Measurements from ENCODE around the gene ADAMTS10. TPM values are rescaled to one million over a fixed set of nuclear protein-coding genes. Genes with fewer than 3 reads are reported as not detected.

ADAMTS10 gene
- total and polyA plus RNA-seq, 4 donors = 18.8 to 264 (median 123) TPM

GRCh38 chr19:8609279-8610040 is 1.1 kb downstream of the ADAMTS10 start:
- Histone ChIP-seq H3K9me3 (ENCODE audit: control insufficient read depth, low read length) (no peaks in the 10 kb centered on the region), H3K4me1 (ENCODE audit: control insufficient read depth in 1 of 2, insufficient read depth in 2 of 2, low read length in 2 of 2) (no peaks in the 10 kb centered on the region), H3K36me3 (ENCODE audit: control insufficient read depth in 1 of 2, insufficient read depth in 2 of 2, low read length in 1 of 2) (peaks cover 0 to 3% of the 10 kb centered on the region in 2 donors), H3K27me3 (ENCODE audit: control insufficient read depth in 1 of 2, insufficient read depth in 2 of 2, low read length in 1 of 2) (no peaks in the 10 kb centered on the region), H3K27ac (ENCODE audit: low read depth in 1 of 2, low read length in 2 of 2) (peak overlapping the region in 1 of 2 donors; percentile 82), H3K4me3 (ENCODE audit: low read length in 2 of 2) (peak overlapping the region; percentile 67 to 81)
- DNase-seq = peak; percentile 89 to 90
- intact Hi-C loops (cut with DNase I) = no loop called here
- 0 to 3% methylated on average over 40 to 47 of the region's 47 CpGs for WGBS, 2 donors
- peak; percentile 71 for ATAC-seq (ENCODE audit: low FRiP score)

GRCh38 chr19:8608941-8609278 is 1.6 kb downstream of the ADAMTS10 start:
- Histone ChIP-seq H3K27ac (ENCODE audit: low read depth in 1 of 2, low read length in 2 of 2) (peak overlapping the region in 1 of 2 donors; percentile 82), H3K4me3 (ENCODE audit: low read length in 2 of 2) (peak overlapping the region; percentile 67 to 81), H3K36me3 (ENCODE audit: control insufficient read depth in 1 of 2, insufficient read depth in 2 of 2, low read length in 1 of 2) (peaks cover 0 to 3% of the 10 kb centered on the region in 2 donors), H3K27me3 (ENCODE audit: control insufficient read depth in 1 of 2, insufficient read depth in 2 of 2, low read length in 1 of 2) (no peaks in the 10 kb centered on the region), H3K9me3 (ENCODE audit: control insufficient read depth, low read length) (no peaks in the 10 kb centered on the region), H3K4me1 (ENCODE audit: control insufficient read depth in 1 of 2, insufficient read depth in 2 of 2, low read length in 2 of 2) (no peaks in the 10 kb centered on the region)
- 10 to 14% methylated on average over 5 of the region's 5 CpGs for WGBS, 2 donors
- ATAC-seq (ENCODE audit: low FRiP score) (no peak), DNase-seq (no peak)
- intact Hi-C loops (cut with DNase I) = no loop called here

GRCh38 chr19:8607386-8607785 is 3.1 kb downstream of the ADAMTS10 start:
- Histone ChIP-seq H3K36me3 (ENCODE audit: control insufficient read depth in 1 of 2, insufficient read depth in 2 of 2, low read length in 1 of 2) (peaks cover 3 to 5% of the 10 kb centered on the region in 2 donors), H3K27ac (ENCODE audit: low read depth in 1 of 2, low read length in 2 of 2) (no peak overlapping the region), H3K9me3 (ENCODE audit: control insufficient read depth, low read length) (no peaks in the 10 kb centered on the region), H3K27me3 (ENCODE audit: control insufficient read depth in 1 of 2, insufficient read depth in 2 of 2, low read length in 1 of 2) (no peaks in the 10 kb centered on the region), H3K4me1 (ENCODE audit: control insufficient read depth in 1 of 2, insufficient read depth in 2 of 2, low read length in 2 of 2) (no peaks in the 10 kb centered on the region), H3K4me3 (ENCODE audit: low read length in 2 of 2) (no peak overlapping the region)
- 0 to 3% methylated on average over 4 of the region's 4 CpGs for WGBS, 2 donors
- ATAC-seq (ENCODE audit: low FRiP score) = peak; percentile 62
- intact Hi-C loops (cut with DNase I) = no loop called here
- DNase-seq = peak; percentile 89 to 90

DNA sequence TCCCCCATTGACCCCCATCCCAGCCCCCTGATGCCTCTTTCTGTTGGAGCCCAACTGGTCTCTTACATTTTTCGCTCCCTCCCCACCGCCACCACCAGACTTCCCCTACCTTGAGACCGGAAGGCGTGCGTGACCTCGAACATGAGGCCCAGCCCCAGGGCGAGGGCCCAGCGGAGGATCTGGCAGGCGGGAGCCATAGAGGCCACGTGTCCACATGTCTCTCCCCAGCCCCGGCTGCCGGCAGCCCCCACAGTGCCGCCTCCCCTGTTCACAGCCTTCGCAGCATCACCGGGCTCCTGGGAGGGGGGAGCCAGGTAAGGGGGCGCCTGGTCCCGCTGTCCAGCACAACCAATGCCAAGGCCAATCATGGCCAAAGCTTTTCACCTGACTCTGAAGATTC is 5.0 kb downstream of the ADAMTS10 start:
- Histone ChIP-seq H3K4me3 (ENCODE audit: low read length in 2 of 2) (no peak overlapping the region), H3K9me3 (ENCODE audit: control insufficient read depth, low read length) (no peaks in the 10 kb centered on the region), H3K27ac (ENCODE audit: low read depth in 1 of 2, low read length in 2 of 2) (no peak overlapping the region), H3K27me3 (ENCODE audit: control insufficient read depth in 1 of 2, insufficient read depth in 2 of 2, low read length in 1 of 2) (no peaks in the 10 kb centered on the region), H3K36me3 (ENCODE audit: control insufficient read depth in 1 of 2, insufficient read depth in 2 of 2, low read length in 1 of 2) (peaks cover 5 to 9% of the 10 kb centered on the region in 2 donors), H3K4me1 (ENCODE audit: control insufficient read depth in 1 of 2, insufficient read depth in 2 of 2, low read length in 2 of 2) (no peaks in the 10 kb centered on the region)
- intact Hi-C loops (cut with DNase I) = no loop called here
- ATAC-seq (ENCODE audit: low FRiP score) = no peak
- WGBS, 2 donors = 96% methylated on average over 17 of the region's 17 CpGs
- DNase-seq = no peak

DNA sequence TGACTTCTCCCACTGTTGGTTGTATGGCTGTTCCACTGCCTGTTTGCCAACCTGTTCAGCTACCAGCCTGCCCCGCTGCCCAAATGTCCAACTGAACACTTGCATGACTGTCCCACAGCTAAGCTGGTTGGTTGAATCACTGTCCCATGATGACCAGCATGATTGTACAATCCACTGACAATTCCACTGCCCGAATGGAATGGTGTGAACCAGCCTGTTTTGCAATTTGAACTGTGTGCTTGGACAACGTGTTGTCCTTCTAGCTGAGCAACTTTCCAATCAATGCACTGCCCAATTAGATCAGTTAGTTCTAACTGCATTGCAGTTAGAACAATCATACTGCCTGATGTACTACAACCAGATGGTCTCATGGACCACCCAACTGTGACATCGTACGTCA is 8.7 kb downstream of the ADAMTS10 start:
- H3K4me3 ChIP-seq (ENCODE audit: low read length in 2 of 2) = no peak overlapping the region
- intact Hi-C loops (cut with DNase I) = no loop called here
- no peaks in the 10 kb centered on the region for H3K4me1 ChIP-seq (ENCODE audit: control insufficient read depth in 1 of 2, insufficient read depth in 2 of 2, low read length in 2 of 2)
- H3K27ac ChIP-seq (ENCODE audit: low read depth in 1 of 2, low read length in 2 of 2) = no peak overlapping the region
- no peaks in the 10 kb centered on the region for H3K9me3 ChIP-seq (ENCODE audit: control insufficient read depth, low read length)
- no peak for DNase-seq
- WGBS, 2 donors = 93 to 96% methylated on average over 5 of the region's 5 CpGs
- no peak for ATAC-seq (ENCODE audit: low FRiP score)
- H3K27me3 ChIP-seq (ENCODE audit: control insufficient read depth in 1 of 2, insufficient read depth in 2 of 2, low read length in 1 of 2) = no peaks in the 10 kb centered on the region
- H3K36me3 ChIP-seq (ENCODE audit: control insufficient read depth in 1 of 2, insufficient read depth in 2 of 2, low read length in 1 of 2) = peaks cover 5 to 9% of the 10 kb centered on the region in 2 donors

DNA sequence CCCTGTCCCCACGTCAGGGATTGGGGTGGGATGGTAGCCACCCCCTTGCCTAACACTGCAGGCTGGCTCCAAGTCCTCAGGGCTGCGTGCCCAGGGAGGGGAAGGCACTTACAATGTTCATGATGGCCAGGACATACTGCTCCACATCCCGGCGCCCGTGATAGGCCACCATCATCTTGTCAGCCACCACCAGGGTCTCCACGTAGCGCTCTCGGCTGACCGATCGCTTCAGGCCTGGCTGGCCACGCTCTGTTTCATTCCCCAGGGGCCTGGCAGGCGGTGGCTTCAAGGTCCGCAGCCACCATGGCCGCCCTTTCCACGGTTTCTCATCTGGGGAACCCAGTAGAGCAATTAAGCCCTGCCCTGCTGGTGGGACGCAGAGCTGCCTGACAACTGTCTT is 9.7 kb downstream of the ADAMTS10 start:
- ATAC-seq (ENCODE audit: low FRiP score) (no peak), DNase-seq (no peak)
- WGBS, 2 donors = 94 to 95% methylated on average over 16 of the region's 16 CpGs
- H3K27ac ChIP-seq (ENCODE audit: low read depth in 1 of 2, low read length in 2 of 2) = no peak overlapping the region
- H3K36me3 ChIP-seq (ENCODE audit: control insufficient read depth in 1 of 2, insufficient read depth in 2 of 2, low read length in 1 of 2) = peaks cover 5 to 9% of the 10 kb centered on the region in 2 donors
- H3K4me3 ChIP-seq (ENCODE audit: low read length in 2 of 2) = no peak overlapping the region
- no peaks in the 10 kb centered on the region for H3K4me1 ChIP-seq (ENCODE audit: control insufficient read depth in 1 of 2, insufficient read depth in 2 of 2, low read length in 2 of 2)
- no peaks in the 10 kb centered on the region for H3K9me3 ChIP-seq (ENCODE audit: control insufficient read depth, low read length)
- intact Hi-C loops (cut with DNase I) = no loop called here
- no peaks in the 10 kb centered on the region for H3K27me3 ChIP-seq (ENCODE audit: control insufficient read depth in 1 of 2, insufficient read depth in 2 of 2, low read length in 1 of 2)

DNA sequence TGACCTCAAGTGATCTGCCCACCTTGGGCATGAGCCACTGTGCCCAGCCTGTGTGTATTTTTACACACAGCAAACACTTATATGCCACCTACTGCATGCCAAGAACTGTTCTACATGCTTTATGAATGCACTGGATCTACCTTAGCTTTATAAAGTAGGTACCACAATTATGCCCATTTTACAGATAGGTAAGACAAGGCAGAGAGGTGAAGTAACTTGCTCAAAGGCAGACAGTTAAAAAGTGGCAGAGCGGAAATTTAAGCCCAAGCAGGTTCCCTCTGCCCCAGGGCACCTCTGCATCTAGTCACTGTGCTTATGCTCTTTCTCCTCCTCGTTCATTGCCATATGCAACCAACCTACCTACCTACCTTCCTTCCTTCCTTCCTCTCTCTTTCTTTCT is 10.5 kb downstream of the ADAMTS10 start:
- Histone ChIP-seq H3K4me3 (ENCODE audit: low read length in 2 of 2) (no peak overlapping the region), H3K27me3 (ENCODE audit: control insufficient read depth in 1 of 2, insufficient read depth in 2 of 2, low read length in 1 of 2) (no peaks in the 10 kb centered on the region), H3K36me3 (ENCODE audit: control insufficient read depth in 1 of 2, insufficient read depth in 2 of 2, low read length in 1 of 2) (peaks cover 5 to 8% of the 10 kb centered on the region in 2 donors), H3K27ac (ENCODE audit: low read depth in 1 of 2, low read length in 2 of 2) (no peak overlapping the region), H3K9me3 (ENCODE audit: control insufficient read depth, low read length) (no peaks in the 10 kb centered on the region), H3K4me1 (ENCODE audit: control insufficient read depth in 1 of 2, insufficient read depth in 2 of 2, low read length in 2 of 2) (no peaks in the 10 kb centered on the region)
- intact Hi-C loops (cut with DNase I) = no loop called here
- 97 to 100% methylated on average over 2 of the region's 2 CpGs for WGBS, 2 donors
- no peak for ATAC-seq (ENCODE audit: low FRiP score)
- DNase-seq = no peak

DNA sequence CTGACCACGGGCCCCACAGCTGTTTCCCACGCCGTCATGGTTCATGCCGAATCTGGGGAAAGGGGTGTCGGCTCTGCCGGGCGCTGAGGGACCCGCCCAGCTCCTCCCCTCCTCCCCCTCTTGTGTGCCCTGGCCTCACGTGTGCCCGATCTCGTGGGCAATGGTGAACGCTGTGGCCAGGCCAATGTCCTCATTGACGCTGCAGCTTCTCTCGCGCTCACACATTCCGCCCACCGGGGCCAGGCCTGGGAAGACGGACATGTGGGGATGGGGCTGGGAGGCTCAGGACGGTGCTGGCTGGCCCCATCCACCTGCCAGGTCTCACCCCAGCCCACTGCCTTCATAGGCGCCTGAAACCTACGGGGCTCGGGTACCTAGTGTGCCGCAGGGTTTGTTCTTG is 14.3 kb downstream of the ADAMTS10 start:
- H3K27me3 ChIP-seq (ENCODE audit: control insufficient read depth in 1 of 2, insufficient read depth in 2 of 2, low read length in 1 of 2) = no peaks in the 10 kb centered on the region
- no peak for DNase-seq
- no peak overlapping the region for H3K4me3 ChIP-seq (ENCODE audit: low read length in 2 of 2)
- H3K4me1 ChIP-seq (ENCODE audit: control insufficient read depth in 1 of 2, insufficient read depth in 2 of 2, low read length in 2 of 2) = no peaks in the 10 kb centered on the region
- intact Hi-C loops (cut with DNase I) = no loop called here
- peaks cover 0 to 3% of the 10 kb centered on the region in 2 donors for H3K36me3 ChIP-seq (ENCODE audit: control insufficient read depth in 1 of 2, insufficient read depth in 2 of 2, low read length in 1 of 2)
- WGBS, 2 donors = 78 to 83% methylated on average over 20 to 23 of the region's 23 CpGs
- no peak for ATAC-seq (ENCODE audit: low FRiP score)
- H3K9me3 ChIP-seq (ENCODE audit: control insufficient read depth, low read length) = no peaks in the 10 kb centered on the region
- H3K27ac ChIP-seq (ENCODE audit: low read depth in 1 of 2, low read length in 2 of 2) = no peak overlapping the region

DNA sequence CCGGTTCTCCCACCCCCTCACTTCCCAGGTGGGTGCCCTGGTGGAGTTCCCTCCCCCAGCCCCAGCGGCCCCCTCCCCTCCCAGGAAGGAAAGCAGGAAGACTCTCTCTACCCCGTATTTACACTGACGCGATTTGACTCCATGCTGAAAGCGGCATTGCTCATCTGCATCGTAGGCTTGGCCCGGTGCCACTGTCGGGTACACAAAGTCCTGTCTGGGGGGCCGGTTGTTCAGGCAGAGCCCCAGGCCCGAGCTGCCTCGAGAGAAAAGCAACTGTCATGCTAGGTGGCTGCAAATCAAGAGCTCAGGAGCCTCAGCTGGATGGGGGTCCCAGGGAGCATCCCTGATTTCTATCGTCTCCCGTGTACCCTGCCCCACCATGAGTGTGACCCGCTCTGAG is 14.9 kb downstream of the ADAMTS10 start:
- no peak overlapping the region for H3K4me3 ChIP-seq (ENCODE audit: low read length in 2 of 2)
- WGBS, 2 donors = 67 to 80% methylated on average over 15 of the region's 15 CpGs
- H3K36me3 ChIP-seq (ENCODE audit: control insufficient read depth in 1 of 2, insufficient read depth in 2 of 2, low read length in 1 of 2) = no peaks in the 10 kb centered on the region
- DNase-seq (no peak), ATAC-seq (ENCODE audit: low FRiP score) (no peak)
- intact Hi-C loops (cut with DNase I) = no loop called here
- H3K27ac ChIP-seq (ENCODE audit: low read depth in 1 of 2, low read length in 2 of 2) = no peak overlapping the region
- H3K4me1 ChIP-seq (ENCODE audit: control insufficient read depth in 1 of 2, insufficient read depth in 2 of 2, low read length in 2 of 2) = no peaks in the 10 kb centered on the region
- H3K9me3 ChIP-seq (ENCODE audit: control insufficient read depth, low read length) = no peaks in the 10 kb centered on the region
- no peaks in the 10 kb centered on the region for H3K27me3 ChIP-seq (ENCODE audit: control insufficient read depth in 1 of 2, insufficient read depth in 2 of 2, low read length in 1 of 2)
